HepG2 (cell line): ENCODE measurements around the gene FRMD4B. TPM values are rescaled to one million over a fixed set of nuclear protein-coding genes. Genes with fewer than 3 reads are reported as not detected.
A peak's percentile ranks its signal among the peaks of the same experiment; 100 is the strongest.

Experiments used
- EHMT2 ChIP-seq: fragments of 200-600 bp; sonication (generic); IDR thresholded peaks from 2 replicates; pipeline ENCODE4 v1.7.0; 2017; ENCODE audit warnings: antibody characterized with exemption, low read depth, low read length, borderline replicate concordance
- EP300 ChIP-seq, 3 experiments: sonication (generic) in 1 of 3; formaldehyde crosslinking in 1 of 3; IDR thresholded peaks; 2 replicates each; pipeline versions ENCODE4 v1.5.1 to v1.6.1; 2011 to 2020; ENCODE audit warnings: low read depth in 2 of 3, low read length in 2 of 3, borderline replicate concordance in 1 of 3, improper control_type of control experiment in 1 of 3, mild to moderate bottlenecking in 1 of 3, missing genetic modification reagents in 1 of 3, moderate library complexity in 1 of 3
- FOXK2 ChIP-seq: fragments of 450-650 bp; IDR thresholded peaks from 2 replicates; pipeline ENCODE4 v1.6.1; 2016
- RBAK ChIP-seq: sonication (generic); formaldehyde crosslinking; IDR thresholded peaks from 2 replicates; pipeline ENCODE4 v1.5.1; 2020; ENCODE audit warnings: mild to moderate bottlenecking, missing genetic modification reagents
- RBFOX2 ChIP-seq: fragments of 200-400 bp; formaldehyde crosslinking; IDR thresholded peaks from 2 replicates; pipeline ENCODE4 v1.6.1; 2017; ENCODE audit warnings: low read depth, mild to moderate bottlenecking, low read length
- SNAI1 ChIP-seq: sonication (generic); formaldehyde crosslinking; IDR thresholded peaks from 2 replicates; pipeline ENCODE4 v1.5.0; 2020; ENCODE audit warnings: mild to moderate bottlenecking, missing genetic modification reagents, borderline replicate concordance
- TMF1 ChIP-seq: sonication (generic); formaldehyde crosslinking; IDR thresholded peaks from 2 replicates; pipeline ENCODE4 v1.8.1; 2022; ENCODE audit warnings: low read depth, missing genetic modification reagents
- U2AF2 ChIP-seq: fragments of 200-400 bp; formaldehyde crosslinking; IDR thresholded peaks from 2 replicates; pipeline ENCODE4 v1.6.1; 2017; ENCODE audit warnings: low read depth, mild to moderate bottlenecking, low read length
- ZFAT ChIP-seq: sonication (generic); formaldehyde crosslinking; conservative IDR thresholded peaks from 2 replicates; pipeline ENCODE4 v1.8.1; 2023; ENCODE audit warnings: missing genetic modification reagents, inconsistent platforms
- ZNF350 ChIP-seq: sonication (generic); formaldehyde crosslinking; IDR thresholded peaks from 2 replicates; pipeline ENCODE4 v1.4.0; 2020; ENCODE audit warnings: mild to moderate bottlenecking, low read depth, missing genetic modification reagents, borderline replicate concordance
- ZNF382 ChIP-seq: sonication (generic); formaldehyde crosslinking; IDR thresholded peaks from 2 replicates; pipeline ENCODE4 v1.5.0; 2020; ENCODE audit warnings: missing genetic modification reagents, mild to moderate bottlenecking, borderline replicate concordance
- ZNF441 ChIP-seq: sonication (generic); formaldehyde crosslinking; IDR thresholded peaks from 2 replicates; pipeline ENCODE4 v1.7.0; 2021; ENCODE audit warnings: missing genetic modification reagents, borderline replicate concordance
- ZNF703 ChIP-seq: sonication (generic); formaldehyde crosslinking; IDR thresholded peaks from 2 replicates; pipeline ENCODE4 v1.5.1; 2020; ENCODE audit warnings: missing genetic modification reagents, mild to moderate bottlenecking, moderate library complexity, borderline replicate concordance
- polyA plus RNA-seq, 8 experiments: library from polyadenylated mRNA; depleted of rRNA in 3 of 8; stranded (reverse) in 7 of 8; unstranded in 1 of 8; fragments of >200 nt; fragmentation: Illumina TruSeq in 4 of 8; extraction: Trizol in 4 of 8; gene quantifications; 2 replicates each; pipeline versions ENCODE4 v1.2.1 to v1.2.3, GENCODE V29; 2011 to 2016; ENCODE audit warnings: low read depth in 4 of 8, missing spikeins in 1 of 8, mixed read lengths in 1 of 8; ENCODE audit not compliant: insufficient read depth in 1 of 8
- total RNA-seq, 5 experiments: library from RNA; depleted of rRNA; stranded (reverse); fragments of >200 nt; fragmentation: Illumina TruSeq; extraction: Trizol; gene quantifications; 2 replicates each; pipeline ENCODE4 v1.2.3, GENCODE V29; 2016; ENCODE audit warnings: low read depth in 1 of 5
- TF ChIP-seq, protein P1 (sequence below): IDR thresholded peaks from 2 replicates; pipeline ENCODE4 v1.6.1; 2012; ENCODE audit warnings: inconsistent platforms
- TF ChIP-seq, protein P2 (sequence below): sonication (generic); formaldehyde crosslinking; IDR thresholded peaks from 2 replicates; pipeline ENCODE4 v1.4.0; 2020; ENCODE audit warnings: missing genetic modification reagents, borderline replicate concordance
- TF ChIP-seq, protein P3 (sequence below): IDR thresholded peaks from 2 replicates; pipeline ENCODE4 v1.4.0; 2020; ENCODE audit warnings: mild to moderate bottlenecking, missing genetic modification reagents
- TF ChIP-seq, protein P4 (sequence below): sonication (generic); formaldehyde crosslinking; IDR thresholded peaks from 2 replicates; pipeline ENCODE4 v1.9.0; 2021; ENCODE audit warnings: missing genetic modification reagents, mild to moderate bottlenecking, borderline replicate concordance
- TF ChIP-seq, protein P5 (sequence below): sonication (generic); formaldehyde crosslinking; conservative IDR thresholded peaks from 2 replicates; pipeline ENCODE4 v1.8.1; 2023; ENCODE audit warnings: missing genetic modification reagents

Gene FRMD4B
- total and polyA plus RNA-seq, 2 of the 13 experiments (the other 11 are each of a cell fraction or from before 2014, with no cell fraction given), result 3.0 to 3.3 TPM

DNA sequence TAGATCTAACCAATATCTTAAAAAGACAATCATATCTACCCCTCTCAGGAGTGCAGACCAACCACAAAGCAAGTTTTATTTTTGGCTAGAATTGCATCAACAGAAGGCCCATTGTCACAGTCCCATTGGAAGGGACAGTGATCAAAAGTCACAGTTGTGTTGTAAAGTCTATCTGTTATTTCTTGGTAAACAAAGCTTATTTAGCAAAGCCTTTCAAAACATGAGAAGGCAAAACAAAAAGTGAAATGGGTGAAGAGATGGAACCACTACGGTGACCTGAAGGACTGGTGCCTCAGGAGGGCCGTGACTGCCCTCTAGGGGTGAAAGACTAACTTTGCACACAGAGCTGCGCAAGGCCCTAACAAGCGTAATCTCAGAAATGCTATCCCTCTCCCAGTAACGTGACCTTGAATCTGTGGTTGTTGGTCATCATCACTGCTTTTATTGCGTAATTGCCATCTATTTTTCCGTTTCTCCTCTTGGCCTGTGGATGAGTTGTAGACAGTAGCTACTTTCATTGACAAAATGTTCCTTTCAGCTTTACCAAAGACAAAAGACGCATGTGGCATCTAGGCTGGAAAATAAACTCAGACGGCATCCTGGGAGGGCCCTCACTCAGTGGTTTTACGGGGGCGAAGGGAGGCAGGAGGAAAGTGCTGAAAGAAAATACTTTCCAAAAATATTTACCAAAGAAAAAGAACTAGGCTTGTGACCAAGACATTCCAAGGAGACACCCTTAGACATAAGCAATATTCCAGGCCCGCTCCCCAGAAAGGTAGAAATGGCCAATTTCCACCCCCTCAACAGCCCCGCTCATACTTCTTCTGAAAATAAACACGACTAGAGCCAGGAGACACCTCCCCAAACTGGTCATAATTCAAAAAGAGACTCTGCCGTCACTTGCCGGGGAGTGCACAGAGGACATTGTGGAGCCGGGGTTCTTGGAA is 79.4 kb downstream of the FRMD4B start (continued):
- no peak for TF ChIP-seq ZNF703 (CRISPR knock-in tag)
- TF ChIP-seq U2AF2, result no peak
- TF ChIP-seq ZFAT (CRISPR knock-in tag), result no peak
- TF ChIP-seq, protein P1, sequence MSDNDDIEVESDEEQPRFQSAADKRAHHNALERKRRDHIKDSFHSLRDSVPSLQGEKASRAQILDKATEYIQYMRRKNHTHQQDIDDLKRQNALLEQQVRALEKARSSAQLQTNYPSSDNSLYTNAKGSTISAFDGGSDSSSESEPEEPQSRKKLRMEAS, result no peak
- no peak for TF ChIP-seq EP300 (IDR thresholded peaks at IDR 0.05; ENCODE audit: low read depth in 2 of 2, low read length in 2 of 2)
- TF ChIP-seq EP300 (CRISPR knock-in tag; IDR thresholded peaks at IDR 0.05; ENCODE audit: borderline replicate concordance), result no peak
- TF ChIP-seq ZNF441 (CRISPR knock-in tag), result no peak
- no peak for TF ChIP-seq TMF1 (CRISPR knock-in tag)
- no peak for TF ChIP-seq RBAK
- TF ChIP-seq, protein P2, sequence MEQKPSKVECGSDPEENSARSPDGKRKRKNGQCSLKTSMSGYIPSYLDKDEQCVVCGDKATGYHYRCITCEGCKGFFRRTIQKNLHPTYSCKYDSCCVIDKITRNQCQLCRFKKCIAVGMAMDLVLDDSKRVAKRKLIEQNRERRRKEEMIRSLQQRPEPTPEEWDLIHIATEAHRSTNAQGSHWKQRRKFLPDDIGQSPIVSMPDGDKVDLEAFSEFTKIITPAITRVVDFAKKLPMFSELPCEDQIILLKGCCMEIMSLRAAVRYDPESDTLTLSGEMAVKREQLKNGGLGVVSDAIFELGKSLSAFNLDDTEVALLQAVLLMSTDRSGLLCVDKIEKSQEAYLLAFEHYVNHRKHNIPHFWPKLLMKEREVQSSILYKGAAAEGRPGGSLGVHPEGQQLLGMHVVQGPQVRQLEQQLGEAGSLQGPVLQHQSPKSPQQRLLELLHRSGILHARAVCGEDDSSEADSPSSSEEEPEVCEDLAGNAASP (CRISPR knock-in tag), result no peak
- TF ChIP-seq, protein P3, sequence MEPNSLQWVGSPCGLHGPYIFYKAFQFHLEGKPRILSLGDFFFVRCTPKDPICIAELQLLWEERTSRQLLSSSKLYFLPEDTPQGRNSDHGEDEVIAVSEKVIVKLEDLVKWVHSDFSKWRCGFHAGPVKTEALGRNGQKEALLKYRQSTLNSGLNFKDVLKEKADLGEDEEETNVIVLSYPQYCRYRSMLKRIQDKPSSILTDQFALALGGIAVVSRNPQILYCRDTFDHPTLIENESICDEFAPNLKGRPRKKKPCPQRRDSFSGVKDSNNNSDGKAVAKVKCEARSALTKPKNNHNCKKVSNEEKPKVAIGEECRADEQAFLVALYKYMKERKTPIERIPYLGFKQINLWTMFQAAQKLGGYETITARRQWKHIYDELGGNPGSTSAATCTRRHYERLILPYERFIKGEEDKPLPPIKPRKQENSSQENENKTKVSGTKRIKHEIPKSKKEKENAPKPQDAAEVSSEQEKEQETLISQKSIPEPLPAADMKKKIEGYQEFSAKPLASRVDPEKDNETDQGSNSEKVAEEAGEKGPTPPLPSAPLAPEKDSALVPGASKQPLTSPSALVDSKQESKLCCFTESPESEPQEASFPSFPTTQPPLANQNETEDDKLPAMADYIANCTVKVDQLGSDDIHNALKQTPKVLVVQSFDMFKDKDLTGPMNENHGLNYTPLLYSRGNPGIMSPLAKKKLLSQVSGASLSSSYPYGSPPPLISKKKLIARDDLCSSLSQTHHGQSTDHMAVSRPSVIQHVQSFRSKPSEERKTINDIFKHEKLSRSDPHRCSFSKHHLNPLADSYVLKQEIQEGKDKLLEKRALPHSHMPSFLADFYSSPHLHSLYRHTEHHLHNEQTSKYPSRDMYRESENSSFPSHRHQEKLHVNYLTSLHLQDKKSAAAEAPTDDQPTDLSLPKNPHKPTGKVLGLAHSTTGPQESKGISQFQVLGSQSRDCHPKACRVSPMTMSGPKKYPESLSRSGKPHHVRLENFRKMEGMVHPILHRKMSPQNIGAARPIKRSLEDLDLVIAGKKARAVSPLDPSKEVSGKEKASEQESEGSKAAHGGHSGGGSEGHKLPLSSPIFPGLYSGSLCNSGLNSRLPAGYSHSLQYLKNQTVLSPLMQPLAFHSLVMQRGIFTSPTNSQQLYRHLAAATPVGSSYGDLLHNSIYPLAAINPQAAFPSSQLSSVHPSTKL, result peak; percentile 70
- no peak for TF ChIP-seq ZNF350
- TF ChIP-seq, protein P4, sequence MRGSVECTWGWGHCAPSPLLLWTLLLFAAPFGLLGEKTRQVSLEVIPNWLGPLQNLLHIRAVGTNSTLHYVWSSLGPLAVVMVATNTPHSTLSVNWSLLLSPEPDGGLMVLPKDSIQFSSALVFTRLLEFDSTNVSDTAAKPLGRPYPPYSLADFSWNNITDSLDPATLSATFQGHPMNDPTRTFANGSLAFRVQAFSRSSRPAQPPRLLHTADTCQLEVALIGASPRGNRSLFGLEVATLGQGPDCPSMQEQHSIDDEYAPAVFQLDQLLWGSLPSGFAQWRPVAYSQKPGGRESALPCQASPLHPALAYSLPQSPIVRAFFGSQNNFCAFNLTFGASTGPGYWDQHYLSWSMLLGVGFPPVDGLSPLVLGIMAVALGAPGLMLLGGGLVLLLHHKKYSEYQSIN (CRISPR knock-in tag), result no peak
- TF ChIP-seq, protein P5, sequence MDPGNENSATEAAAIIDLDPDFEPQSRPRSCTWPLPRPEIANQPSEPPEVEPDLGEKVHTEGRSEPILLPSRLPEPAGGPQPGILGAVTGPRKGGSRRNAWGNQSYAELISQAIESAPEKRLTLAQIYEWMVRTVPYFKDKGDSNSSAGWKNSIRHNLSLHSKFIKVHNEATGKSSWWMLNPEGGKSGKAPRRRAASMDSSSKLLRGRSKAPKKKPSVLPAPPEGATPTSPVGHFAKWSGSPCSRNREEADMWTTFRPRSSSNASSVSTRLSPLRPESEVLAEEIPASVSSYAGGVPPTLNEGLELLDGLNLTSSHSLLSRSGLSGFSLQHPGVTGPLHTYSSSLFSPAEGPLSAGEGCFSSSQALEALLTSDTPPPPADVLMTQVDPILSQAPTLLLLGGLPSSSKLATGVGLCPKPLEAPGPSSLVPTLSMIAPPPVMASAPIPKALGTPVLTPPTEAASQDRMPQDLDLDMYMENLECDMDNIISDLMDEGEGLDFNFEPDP (CRISPR knock-in tag), result no peak
- TF ChIP-seq ZNF382, result no peak
- TF ChIP-seq FOXK2, result no peak
- no peak for TF ChIP-seq EHMT2
- TF ChIP-seq RBFOX2, result no peak
- no peak for TF ChIP-seq SNAI1 (CRISPR knock-in tag)
